Panc1 (cell line): ENCODE results near the gene DENND2A. TPM values are rescaled to one million over a fixed set of nuclear protein-coding genes. Genes with fewer than 3 reads are reported as not detected.

ENCODE experiments used
- ATAC-seq: fragments of 200-7000 bp; cut with Tn5 transposase; 2 replicates; pipeline ENCODE4 v1.9.1; 2020; ENCODE audit warnings: mild to moderate bottlenecking, moderate library complexity
- BruUV-seq: library from RNA; stranded (reverse); fragments of 400-500 nt; replicated peaks from 2 replicates; lab custom pipeline; 2021; lab: Mats Ljungman, UMichigan
- CTCF ChIA-PET: fragments of 300-600 bp; sonication (Branson Sonifier 250); formaldehyde crosslinking; loops from one replicate; lab custom pipeline; 2022; ENCODE audit warnings: antibody characterized with exemption; lab: Charles Lee
- POLR2A ChIA-PET: fragments of 300-600 bp; sonication (Branson Sonifier 250); formaldehyde crosslinking; loops from one replicate; lab custom pipeline; 2022; ENCODE audit warnings: antibody characterized with exemption; lab: Charles Lee
- DNase-seq: peaks from one replicate; pipeline ENCODE4 v3.0.0-alpha.2; 2010; ENCODE audit warnings: low read depth, low spot score
- H3K27ac ChIP-seq: 2 replicates; pipeline ENCODE4 v1.5.1; 2011; ENCODE audit warnings: mild to moderate bottlenecking, low read length, inconsistent platforms
- H3K27me3 ChIP-seq: fragments of 200-500 bp; sonication (Bioruptor generic); 2 replicates; pipeline ENCODE4 v1.6.0; 2014; ENCODE audit warnings: low read length, inconsistent platforms; ENCODE audit not compliant: control insufficient read depth, insufficient read depth
- H3K36me3 ChIP-seq: fragments of 200-500 bp; sonication (Bioruptor generic); 2 replicates; pipeline ENCODE4 v1.5.1; 2014; ENCODE audit warnings: inconsistent platforms, mild to moderate bottlenecking, low read length, moderate library complexity; ENCODE audit not compliant: control insufficient read depth, insufficient read depth
- H3K4me1 ChIP-seq: 2 replicates; pipeline ENCODE4 v1.5.1; 2011; ENCODE audit warnings: inconsistent platforms, mild to moderate bottlenecking, low read length, moderate library complexity; ENCODE audit not compliant: control insufficient read depth, insufficient read depth
- H3K4me3 ChIP-seq, 2 experiments: 2 replicates each; pipeline ENCODE4 v1.5.1; 2011 to 2012; ENCODE audit warnings: low read depth in 2 of 2, low read length in 2 of 2, mild to moderate bottlenecking in 2 of 2, inconsistent platforms in 1 of 2, moderate library complexity in 1 of 2
- H3K9me3 ChIP-seq: fragments of 200-500 bp; sonication (Bioruptor generic); 2 replicates; pipeline ENCODE4 v1.5.1; 2014; ENCODE audit warnings: low read depth, mild to moderate bottlenecking, inconsistent platforms, low read length, moderate library complexity; ENCODE audit not compliant: control insufficient read depth, insufficient read depth
- CTCF ChIP-seq: fragments of 450-650 bp; IDR thresholded peaks from 2 replicates; pipeline ENCODE4 v1.5.1; 2017; ENCODE audit warnings: mild to moderate bottlenecking
- POLR2AphosphoS5 ChIP-seq: IDR thresholded peaks from 2 replicates; pipeline ENCODE4 v1.6.1; 2012; ENCODE audit warnings: mild to moderate bottlenecking, low read depth, low read length, moderate library complexity
- REST ChIP-seq, 2 experiments: IDR thresholded peaks; 2 replicates each; pipeline ENCODE4 v1.6.1; 2011 to 2012; ENCODE audit warnings: low read depth in 2 of 2, control low read depth in 1 of 2, low read length in 1 of 2, mild to moderate bottlenecking in 1 of 2, moderate library complexity in 1 of 2; ENCODE audit not compliant: insufficient read depth in 1 of 2
- SIN3A ChIP-seq: IDR thresholded peaks from 2 replicates; pipeline ENCODE4 v1.6.1; 2012; ENCODE audit warnings: low read depth, mild to moderate bottlenecking, low read length, moderate library complexity, borderline replicate concordance; ENCODE audit not compliant: insufficient read depth
- TCF7L2 ChIP-seq: IDR thresholded peaks from 2 replicates; pipeline ENCODE4 v1.6.1; 2011; ENCODE audit warnings: mild to moderate bottlenecking, low read depth, low read length, inconsistent platforms
- in situ Hi-C: cut with HindIII; loops from 2 replicates; pipeline ENCODE4 v1.10.0; 2016; ENCODE audit warnings: low sequenced_read_pairs, low pct_unique_long_range_greater_than_20kb
- intact Hi-C: fragments of 100-400 bp; cut with micrococcal nuclease; formaldehyde crosslinking; loops from one replicate; pipeline ENCODE4 v1.10.0; 2022; ENCODE audit not compliant: unreplicated experiment
- total RNA-seq: library from RNA; stranded (reverse); gene quantifications from one replicate; pipeline ENCODE4 v1.2.1, GENCODE V29; 2021; ENCODE audit not compliant: unreplicated experiment

DENND2A gene
- total RNA-seq, 1 experiment from 2014 or later = 1.4 TPM

- no peak for TF ChIP-seq SIN3A
- no peak for TF ChIP-seq REST (IDR thresholded peaks at IDR 0.05; ENCODE audit: insufficient read depth in 1 of 2, low read depth in 2 of 2, low read length in 1 of 2)
- TF ChIP-seq CTCF = no peak
- TF ChIP-seq TCF7L2 = no peak
- TF ChIP-seq POLR2AphosphoS5 = no peak
- ChIA-PET CTCF (no interaction called here), POLR2A (no interaction called here)
- BruUV-seq = no TSS peak
- no peak overlapping the region for H3K27ac ChIP-seq
- ATAC-seq (no peak), DNase-seq (no peak)
- in situ Hi-C loops (no loop called here), intact Hi-C loops (no loop called here)
- no peaks in the 10 kb centered on the region for H3K9me3 ChIP-seq
- H3K4me3 ChIP-seq = no peak overlapping the region
- H3K36me3 ChIP-seq = no peaks in the 10 kb centered on the region
- no peaks in the 10 kb centered on the region for H3K4me1 ChIP-seq
- H3K27me3 ChIP-seq = no peaks in the 10 kb centered on the region
Measured at GRCh38 chr7:140650367-140650766, 9.8 kb upstream of the DENND2A start.

- POLR2A ChIA-PET = no interaction called here
- no TSS peak for BruUV-seq
- DNase-seq = no peak
- no peak for TF ChIP-seq POLR2AphosphoS5
- TF ChIP-seq SIN3A = no peak
- intact Hi-C loops = no loop called here
- Histone ChIP-seq H3K36me3 (no peaks in the 10 kb centered on the region), H3K27me3 (no peaks in the 10 kb centered on the region), H3K4me3 (no peak overlapping the region), H3K27ac (no peak overlapping the region), H3K4me1 (no peaks in the 10 kb centered on the region), H3K9me3 (no peaks in the 10 kb centered on the region)
- in situ Hi-C loops = no loop called here
- CTCF ChIA-PET = interaction anchor here (0.8 kb wide), 1 partner anchor 132 kb away, joined by 3 read pairs; no protein-coding TSS in a partner anchor
- ATAC-seq = no peak
Measured at GRCh38 chr7:140649556-140650205, 9.1 kb upstream of the DENND2A start.
